Placental pericyte (primary cell): ENCODE results near the gene GGPS1. TPM values are rescaled to one million over a fixed set of nuclear protein-coding genes. Genes with fewer than 3 reads are reported as not detected.

ENCODE experiments used
- small RNA-seq: library from RNA; depleted of rRNA; stranded (forward); fragments of <200 nt; gene quantifications from one replicate; pipeline ENCODE3, GENCODE V24; 2012; ENCODE audit warnings: low replicate concordance
- total RNA-seq: library from RNA; depleted of rRNA; stranded (reverse); fragments of >200 nt; gene quantifications from 2 replicates; pipeline ENCODE4 v1.2.3, GENCODE V29; 2012

GGPS1 gene
- 23.2 and 27.1 TPM in 2 replicates for total RNA-seq

GRCh38 chr1:235328271-235329138 is at the start of gene GGPS1:
Gene GGPS1 (plus strand): TSS chr1:235328570. CDS start chr1:235335265, 6,695 bp downstream.

GRCh38 chr1:235327559-235328270 is 655 bp upstream of the GGPS1 start, which contains the start of gene ARID4B:
Gene ARID4B (minus strand): TSS chr1:235328179. CDS start chr1:235326919, 1,260 bp downstream.

GRCh38 chr1:235367000-235367908 is 38.9 kb downstream of the GGPS1 start, which contains the start of gene TBCE:
Gene TBCE (plus strand): TSS chr1:235367427. CDS start chr1:235380050, 12,623 bp downstream.

Small RNA genes within 50 kb of the gene (small RNA-seq; reads per million reads assigned to genes)
- gene AL391994.1: not detected

Other genes with a start within 250 kb of the GGPS1 start
- gene TOMM20, start 199.7 kb upstream of the GGPS1 start, total RNA-seq: 93.4 and 104 TPM in 2 replicates
- 32.5 and 65.9 TPM in 2 replicates for gene RBM34, start 167.3 kb upstream of the GGPS1 start, total RNA-seq
- gene ARID4B, start 391 bp upstream of the GGPS1 start, total RNA-seq: 20.4 and 25.3 TPM in 2 replicates
- 23.4 and 31.2 TPM in 2 replicates for gene TBCE, start 38.9 kb downstream of the GGPS1 start, total RNA-seq
- 39.6 and 54.7 TPM in 2 replicates for gene B3GALNT2, start 175.9 kb downstream of the GGPS1 start, total RNA-seq